ENCODE measurements around the gene RRBP1.

RRBP1 gene

DNA sequence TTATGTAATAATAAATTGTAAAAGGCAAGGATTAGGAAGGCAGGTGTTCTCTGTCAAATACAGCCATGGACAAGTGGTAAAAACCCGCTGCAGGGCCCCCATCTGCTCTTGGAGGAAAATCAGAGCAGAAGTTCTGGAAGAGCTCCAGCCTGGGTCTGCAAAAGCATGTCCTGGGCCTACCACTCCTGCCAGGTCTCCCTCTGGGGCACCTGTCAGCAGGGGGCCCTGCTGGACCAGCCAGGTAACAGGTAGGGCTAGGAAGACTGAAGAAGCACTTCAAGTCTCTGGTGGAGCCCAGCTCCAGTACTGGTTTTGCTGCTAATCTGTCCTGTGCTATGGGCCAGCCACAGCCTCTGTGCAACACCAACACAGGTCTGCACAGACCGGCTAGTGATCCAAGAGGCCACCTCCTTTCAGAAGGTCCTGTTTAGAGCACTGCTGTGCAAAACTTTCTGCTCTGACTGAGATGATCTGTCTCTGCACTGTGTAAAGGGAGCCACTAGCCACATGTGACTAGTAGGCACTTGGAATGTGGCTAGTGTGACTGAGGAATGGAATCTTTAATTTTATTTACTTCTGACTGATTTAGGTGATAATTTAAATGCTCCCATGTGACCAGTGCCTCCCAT lies 30.2 kb downstream of the RRBP1 start:
- Histone ChIP-seq H3K9ac (ENCODE audit: low read depth, low read length) (no peak overlapping the region), H3K27ac (ENCODE audit: low read length) (no peak overlapping the region), H3K4me1 (ENCODE audit: insufficient read depth, low read length) (no peaks in the 10 kb centered on the region), H4K20me1 (ENCODE audit: insufficient read depth, low read length) (peaks cover 40% of the 10 kb centered on the region), H3K27me3 (ENCODE audit: insufficient read depth, low read length, poor library complexity) (no peaks in the 10 kb centered on the region), H2AFZ (ENCODE audit: low read depth, low read length) (no peak overlapping the region), H3K4me2 (ENCODE audit: insufficient read depth, low read length) (no peak overlapping the region), H3K4me3 (ENCODE audit: low read depth in 1 of 2, low read length in 2 of 2) (no peak overlapping the region), H3K9me3 (ENCODE audit: insufficient read depth, low read length, severe bottlenecking) (no peaks in the 10 kb centered on the region), H3K36me3 (ENCODE audit: insufficient read depth, low read length) (peaks cover 37% of the 10 kb centered on the region), H3K79me2 (ENCODE audit: insufficient read depth, low read length) (peaks cover 9% of the 10 kb centered on the region; the same call in 1 of the 2 replicates)
- DNase-seq (no peak), ATAC-seq (ENCODE audit: insufficient read depth, low read depth) (no peak)
- no peak for TF ChIP-seq EZH2 (IDR thresholded peaks at IDR 0.05; ENCODE audit: borderline replicate concordance, low read depth, low read length, severe bottlenecking)
- TF ChIP-seq, protein P1, sequence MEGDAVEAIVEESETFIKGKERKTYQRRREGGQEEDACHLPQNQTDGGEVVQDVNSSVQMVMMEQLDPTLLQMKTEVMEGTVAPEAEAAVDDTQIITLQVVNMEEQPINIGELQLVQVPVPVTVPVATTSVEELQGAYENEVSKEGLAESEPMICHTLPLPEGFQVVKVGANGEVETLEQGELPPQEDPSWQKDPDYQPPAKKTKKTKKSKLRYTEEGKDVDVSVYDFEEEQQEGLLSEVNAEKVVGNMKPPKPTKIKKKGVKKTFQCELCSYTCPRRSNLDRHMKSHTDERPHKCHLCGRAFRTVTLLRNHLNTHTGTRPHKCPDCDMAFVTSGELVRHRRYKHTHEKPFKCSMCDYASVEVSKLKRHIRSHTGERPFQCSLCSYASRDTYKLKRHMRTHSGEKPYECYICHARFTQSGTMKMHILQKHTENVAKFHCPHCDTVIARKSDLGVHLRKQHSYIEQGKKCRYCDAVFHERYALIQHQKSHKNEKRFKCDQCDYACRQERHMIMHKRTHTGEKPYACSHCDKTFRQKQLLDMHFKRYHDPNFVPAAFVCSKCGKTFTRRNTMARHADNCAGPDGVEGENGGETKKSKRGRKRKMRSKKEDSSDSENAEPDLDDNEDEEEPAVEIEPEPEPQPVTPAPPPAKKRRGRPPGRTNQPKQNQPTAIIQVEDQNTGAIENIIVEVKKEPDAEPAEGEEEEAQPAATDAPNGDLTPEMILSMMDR (IDR thresholded peaks at IDR 0.05; ENCODE audit: borderline replicate concordance, extremely low read depth, low read length, poor library complexity, severe bottlenecking) = no peak

DNA sequence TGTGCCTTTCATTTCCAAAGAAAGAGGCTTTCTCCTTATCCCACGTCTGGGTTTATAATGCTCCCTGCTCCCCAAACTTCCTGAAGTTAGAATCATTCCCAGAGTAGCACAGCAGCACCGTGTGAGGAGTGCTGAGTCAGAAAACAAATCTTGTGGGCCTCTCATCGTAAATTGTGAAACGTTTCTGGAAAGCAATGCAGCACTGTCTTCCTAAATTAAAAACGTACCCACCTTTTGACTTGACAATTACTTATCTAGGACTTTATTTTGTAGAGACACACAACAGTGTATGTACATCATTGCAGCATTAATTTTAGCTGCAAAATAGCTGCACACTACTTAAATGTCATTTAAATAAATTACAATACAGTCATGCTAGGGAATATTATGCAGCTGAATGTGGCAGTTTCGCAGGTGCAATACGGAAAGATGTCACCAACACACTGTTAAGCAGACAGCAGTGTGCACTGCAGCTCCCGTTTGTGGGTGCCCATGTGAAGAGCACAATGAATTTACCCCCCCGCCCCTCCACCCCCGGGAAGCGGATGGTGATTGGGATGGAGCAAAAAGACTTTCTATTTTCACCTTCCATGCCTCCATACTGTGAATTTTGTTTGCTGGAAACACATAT lies 30.8 kb downstream of the RRBP1 start:
- Histone ChIP-seq H3K9ac (ENCODE audit: low read depth, low read length) (no peak overlapping the region), H4K20me1 (ENCODE audit: insufficient read depth, low read length) (peaks cover 44% of the 10 kb centered on the region), H3K9me3 (ENCODE audit: insufficient read depth, low read length, severe bottlenecking) (no peaks in the 10 kb centered on the region), H3K4me3 (ENCODE audit: low read depth in 1 of 2, low read length in 2 of 2) (no peak overlapping the region), H3K4me1 (ENCODE audit: insufficient read depth, low read length) (no peaks in the 10 kb centered on the region), H2AFZ (ENCODE audit: low read depth, low read length) (no peak overlapping the region), H3K79me2 (ENCODE audit: insufficient read depth, low read length) (peaks cover 10% of the 10 kb centered on the region), H3K27ac (ENCODE audit: low read length) (no peak overlapping the region), H3K27me3 (ENCODE audit: insufficient read depth, low read length, poor library complexity) (no peaks in the 10 kb centered on the region), H3K36me3 (ENCODE audit: insufficient read depth, low read length) (peaks cover 33% of the 10 kb centered on the region), H3K4me2 (ENCODE audit: insufficient read depth, low read length) (no peak overlapping the region)
- no peak for DNase-seq
- no peak for ATAC-seq (ENCODE audit: insufficient read depth, low read depth)
- no peak for TF ChIP-seq EZH2 (IDR thresholded peaks at IDR 0.05; ENCODE audit: borderline replicate concordance, low read depth, low read length, severe bottlenecking)
- TF ChIP-seq, protein P1 (IDR thresholded peaks at IDR 0.05; ENCODE audit: borderline replicate concordance, extremely low read depth, low read length, poor library complexity, severe bottlenecking) = no peak

DNA sequence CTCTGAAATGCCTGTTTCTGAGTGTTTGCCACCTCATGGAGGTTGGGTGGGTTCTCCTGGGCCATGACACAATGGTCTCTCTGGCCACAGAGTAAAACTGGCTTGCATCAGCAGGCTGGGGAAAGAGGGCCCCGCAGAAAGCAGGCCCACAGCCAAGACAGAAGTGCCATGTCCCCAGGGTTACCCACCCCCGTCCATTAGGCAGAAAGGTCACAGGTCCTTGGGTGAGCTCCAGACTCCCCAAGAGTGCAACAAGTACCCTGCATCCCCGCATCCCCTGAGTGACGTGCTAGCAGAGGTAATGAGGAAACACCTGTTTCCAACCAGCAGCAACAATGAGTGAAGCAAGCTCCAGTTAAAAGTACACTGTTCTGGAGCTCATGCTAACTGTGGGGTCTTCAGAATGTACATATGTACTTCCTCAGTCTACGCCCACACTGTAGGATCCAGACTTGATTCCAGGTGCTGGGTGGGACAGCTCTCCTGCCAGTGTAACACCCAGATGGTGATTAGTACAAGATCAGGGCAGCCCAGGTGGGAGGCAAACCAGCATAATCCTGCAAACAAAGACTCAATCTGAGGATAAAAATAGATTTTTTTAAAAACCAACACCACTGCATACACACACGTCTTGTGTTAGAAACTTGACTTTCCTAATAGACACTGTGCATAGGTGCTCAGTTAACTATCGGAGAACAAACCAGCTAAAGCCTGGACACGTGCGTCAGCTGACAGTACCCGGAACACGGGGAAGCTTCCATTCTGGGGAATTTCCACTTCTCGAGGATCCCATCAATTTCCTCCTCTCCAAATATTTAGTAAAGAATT lies 31.5 kb downstream of the RRBP1 start:
- ATAC-seq (ENCODE audit: insufficient read depth, low read depth) (no peak), DNase-seq (no peak)
- H3K4me3 ChIP-seq (ENCODE audit: low read depth in 1 of 2, low read length in 2 of 2) = no peak overlapping the region
- no peaks in the 10 kb centered on the region for H3K4me1 ChIP-seq (ENCODE audit: insufficient read depth, low read length)
- no peak overlapping the region for H2AFZ ChIP-seq (ENCODE audit: low read depth, low read length)
- H3K36me3 ChIP-seq (ENCODE audit: insufficient read depth, low read length) = peaks cover 28% of the 10 kb centered on the region
- H3K27me3 ChIP-seq (ENCODE audit: insufficient read depth, low read length, poor library complexity) = no peaks in the 10 kb centered on the region
- H4K20me1 ChIP-seq (ENCODE audit: insufficient read depth, low read length) = peaks cover 52% of the 10 kb centered on the region
- no peak overlapping the region for H3K27ac ChIP-seq (ENCODE audit: low read length)
- H3K79me2 ChIP-seq (ENCODE audit: insufficient read depth, low read length) = peaks cover 17% of the 10 kb centered on the region
- H3K4me2 ChIP-seq (ENCODE audit: insufficient read depth, low read length) = no peak overlapping the region
- H3K9me3 ChIP-seq (ENCODE audit: insufficient read depth, low read length, severe bottlenecking) = no peaks in the 10 kb centered on the region
- no peak overlapping the region for H3K9ac ChIP-seq (ENCODE audit: low read depth, low read length)
- TF ChIP-seq, protein P1 (IDR thresholded peaks at IDR 0.05; ENCODE audit: borderline replicate concordance, extremely low read depth, low read length, poor library complexity, severe bottlenecking) = no peak
- TF ChIP-seq EZH2 (IDR thresholded peaks at IDR 0.05; ENCODE audit: borderline replicate concordance, low read depth, low read length, severe bottlenecking) = no peak
